PFSK-1 (cell line): ENCODE measurements around the gene MAP2K1.

Experiments used
- FOXP2 ChIP-seq: optimal IDR thresholded peaks from 2 replicates; pipeline ENCODE3; 2011; ENCODE audit warnings: borderline replicate concordance, control low read depth, inconsistent platforms; ENCODE audit not compliant: insufficient read depth; ENCODE audit errors: extremely low read length, extremely low read depth
- POLR2AphosphoS5 ChIP-seq: IDR thresholded peaks from 2 replicates; pipeline ENCODE4 v1.6.1; 2012; ENCODE audit warnings: low read depth, mild to moderate bottlenecking, control low read depth, low read length, moderate library complexity
- SIN3A ChIP-seq: IDR thresholded peaks from 2 replicates; pipeline ENCODE4 v1.6.1; 2012; ENCODE audit warnings: mild to moderate bottlenecking, low read length, moderate library complexity, borderline replicate concordance; ENCODE audit not compliant: insufficient read depth
- TAF1 ChIP-seq: IDR thresholded peaks from 2 replicates; pipeline ENCODE4 v1.6.1; 2012; ENCODE audit warnings: low read length, control low read depth, borderline replicate concordance; ENCODE audit not compliant: insufficient read depth
- TF ChIP-seq, protein P1 (sequence below), 2 experiments: IDR thresholded peaks; 2 replicates each; pipeline versions ENCODE4 v1.6.1 to v1.8.0; 2011 to 2012; ENCODE audit warnings: low read depth in 2 of 2, low read length in 2 of 2, control low read depth in 1 of 2, inconsistent platforms in 1 of 2, mild to moderate bottlenecking in 1 of 2, moderate library complexity in 1 of 2; ENCODE audit not compliant: insufficient read depth in 1 of 2

DNA sequence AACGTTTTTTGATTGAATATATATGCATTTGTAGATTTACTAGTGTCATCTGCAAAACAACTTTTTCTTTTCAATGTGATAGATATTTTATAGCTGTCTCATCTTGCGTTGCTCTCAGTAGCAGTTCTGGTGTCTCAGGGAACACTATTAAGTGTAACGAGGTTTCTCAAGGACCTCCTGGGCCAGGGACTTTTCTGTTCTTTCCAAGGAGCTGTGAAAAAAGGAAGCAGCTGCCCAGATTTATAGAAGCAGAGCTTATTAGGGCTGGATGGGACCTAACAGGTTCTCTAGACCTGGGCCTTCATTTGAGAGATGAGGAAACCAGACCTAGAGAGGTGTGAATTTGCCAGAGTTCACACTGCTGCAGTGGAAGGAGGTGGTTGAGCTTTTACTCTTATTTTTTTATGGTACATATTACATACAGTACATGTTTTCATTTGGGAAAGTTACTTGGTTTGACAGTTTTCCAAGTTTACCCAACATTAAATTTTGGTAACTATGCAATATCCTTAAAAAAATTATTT is 16.1 kb downstream of the MAP2K1 start:
- no peak for TF ChIP-seq POLR2AphosphoS5
- TF ChIP-seq SIN3A, result no peak
- no peak for TF ChIP-seq TAF1
- TF ChIP-seq, protein P1, sequence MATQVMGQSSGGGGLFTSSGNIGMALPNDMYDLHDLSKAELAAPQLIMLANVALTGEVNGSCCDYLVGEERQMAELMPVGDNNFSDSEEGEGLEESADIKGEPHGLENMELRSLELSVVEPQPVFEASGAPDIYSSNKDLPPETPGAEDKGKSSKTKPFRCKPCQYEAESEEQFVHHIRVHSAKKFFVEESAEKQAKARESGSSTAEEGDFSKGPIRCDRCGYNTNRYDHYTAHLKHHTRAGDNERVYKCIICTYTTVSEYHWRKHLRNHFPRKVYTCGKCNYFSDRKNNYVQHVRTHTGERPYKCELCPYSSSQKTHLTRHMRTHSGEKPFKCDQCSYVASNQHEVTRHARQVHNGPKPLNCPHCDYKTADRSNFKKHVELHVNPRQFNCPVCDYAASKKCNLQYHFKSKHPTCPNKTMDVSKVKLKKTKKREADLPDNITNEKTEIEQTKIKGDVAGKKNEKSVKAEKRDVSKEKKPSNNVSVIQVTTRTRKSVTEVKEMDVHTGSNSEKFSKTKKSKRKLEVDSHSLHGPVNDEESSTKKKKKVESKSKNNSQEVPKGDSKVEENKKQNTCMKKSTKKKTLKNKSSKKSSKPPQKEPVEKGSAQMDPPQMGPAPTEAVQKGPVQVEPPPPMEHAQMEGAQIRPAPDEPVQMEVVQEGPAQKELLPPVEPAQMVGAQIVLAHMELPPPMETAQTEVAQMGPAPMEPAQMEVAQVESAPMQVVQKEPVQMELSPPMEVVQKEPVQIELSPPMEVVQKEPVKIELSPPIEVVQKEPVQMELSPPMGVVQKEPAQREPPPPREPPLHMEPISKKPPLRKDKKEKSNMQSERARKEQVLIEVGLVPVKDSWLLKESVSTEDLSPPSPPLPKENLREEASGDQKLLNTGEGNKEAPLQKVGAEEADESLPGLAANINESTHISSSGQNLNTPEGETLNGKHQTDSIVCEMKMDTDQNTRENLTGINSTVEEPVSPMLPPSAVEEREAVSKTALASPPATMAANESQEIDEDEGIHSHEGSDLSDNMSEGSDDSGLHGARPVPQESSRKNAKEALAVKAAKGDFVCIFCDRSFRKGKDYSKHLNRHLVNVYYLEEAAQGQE (IDR thresholded peaks at IDR 0.05; ENCODE audit: insufficient read depth in 1 of 2, low read depth in 2 of 2, low read length in 2 of 2), result no peak
- no peak for TF ChIP-seq FOXP2
